Osteocyte (in vitro differentiated cells): ENCODE data around the gene P2RY12. TPM values are rescaled to one million over a fixed set of nuclear protein-coding genes. Genes with fewer than 3 reads are reported as not detected.

Source experiments
- DNase-seq: peaks from one replicate; pipeline ENCODE4 v3.0.0; 2021; ENCODE audit warnings: mixed read lengths; ENCODE audit not compliant: unreplicated experiment; ENCODE audit errors: extremely low spot score
- H3K27ac Mint-ChIP-seq: one replicate; pipeline ENCODE4 v1.8.0; 2021; ENCODE audit warnings: mild to moderate bottlenecking, mixed read lengths; ENCODE audit not compliant: unreplicated experiment
- H3K27me3 Mint-ChIP-seq: one replicate; pipeline ENCODE4 v1.8.0; 2021; ENCODE audit warnings: mixed read lengths; ENCODE audit not compliant: unreplicated experiment
- H3K36me3 Mint-ChIP-seq: one replicate; pipeline ENCODE4 v1.8.0; 2021; ENCODE audit warnings: mixed read lengths; ENCODE audit not compliant: unreplicated experiment
- H3K4me1 Mint-ChIP-seq: one replicate; pipeline ENCODE4 v1.8.0; 2021; ENCODE audit warnings: mixed read lengths; ENCODE audit not compliant: unreplicated experiment
- H3K4me3 Mint-ChIP-seq: one replicate; pipeline ENCODE4 v1.8.0; 2021; ENCODE audit warnings: mild to moderate bottlenecking, moderate library complexity, mixed read lengths; ENCODE audit not compliant: unreplicated experiment
- H3K9me3 Mint-ChIP-seq: one replicate; pipeline ENCODE4 v1.8.0; 2021; ENCODE audit warnings: mixed read lengths; ENCODE audit not compliant: unreplicated experiment
- total RNA-seq: library from RNA; stranded (reverse); gene quantifications from 2 replicates; pipeline ENCODE4 v1.2.1, GENCODE V29; 2021
- TF ChIP-seq, protein P1 (sequence below): fragments of 200-600 bp; sonication (generic); IDR thresholded peaks from 2 replicates; pipeline ENCODE4 v1.5.0; 2021; ENCODE audit warnings: antibody characterized with exemption, mild to moderate bottlenecking, moderate library complexity

The P2RY12 gene
- total RNA-seq, 1 donor from 2014 or later = not detected

DNA sequence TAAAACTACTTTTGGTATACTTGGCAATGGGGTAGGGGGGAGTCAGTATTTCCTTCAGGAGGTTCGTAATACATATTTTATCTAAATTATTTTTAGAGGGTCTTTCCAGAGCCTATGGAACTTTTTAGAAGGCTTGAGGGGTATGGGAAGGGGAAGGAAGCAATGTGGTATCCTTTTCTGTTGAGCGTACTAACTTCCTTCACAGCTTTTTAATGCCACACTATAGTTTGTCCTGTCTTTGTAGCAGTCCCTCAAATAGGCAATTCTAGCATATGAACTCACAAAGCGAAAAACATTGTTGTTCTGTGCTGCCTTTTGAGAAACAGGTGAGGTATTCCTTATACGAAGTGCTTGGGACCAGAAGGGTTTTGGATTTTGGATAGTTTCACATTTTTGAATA, 32.9 kb downstream of the P2RY12 start:
- no peak for DNase-seq
- Mint-ChIP-seq H3K36me3 (no peaks in the 10 kb centered on the region), H3K4me1 (no peaks in the 10 kb centered on the region), H3K27ac (no peak overlapping the region), H3K27me3 (no peaks in the 10 kb centered on the region), H3K9me3 (no peaks in the 10 kb centered on the region), H3K4me3 (no peak overlapping the region)
- TF ChIP-seq, protein P1, sequence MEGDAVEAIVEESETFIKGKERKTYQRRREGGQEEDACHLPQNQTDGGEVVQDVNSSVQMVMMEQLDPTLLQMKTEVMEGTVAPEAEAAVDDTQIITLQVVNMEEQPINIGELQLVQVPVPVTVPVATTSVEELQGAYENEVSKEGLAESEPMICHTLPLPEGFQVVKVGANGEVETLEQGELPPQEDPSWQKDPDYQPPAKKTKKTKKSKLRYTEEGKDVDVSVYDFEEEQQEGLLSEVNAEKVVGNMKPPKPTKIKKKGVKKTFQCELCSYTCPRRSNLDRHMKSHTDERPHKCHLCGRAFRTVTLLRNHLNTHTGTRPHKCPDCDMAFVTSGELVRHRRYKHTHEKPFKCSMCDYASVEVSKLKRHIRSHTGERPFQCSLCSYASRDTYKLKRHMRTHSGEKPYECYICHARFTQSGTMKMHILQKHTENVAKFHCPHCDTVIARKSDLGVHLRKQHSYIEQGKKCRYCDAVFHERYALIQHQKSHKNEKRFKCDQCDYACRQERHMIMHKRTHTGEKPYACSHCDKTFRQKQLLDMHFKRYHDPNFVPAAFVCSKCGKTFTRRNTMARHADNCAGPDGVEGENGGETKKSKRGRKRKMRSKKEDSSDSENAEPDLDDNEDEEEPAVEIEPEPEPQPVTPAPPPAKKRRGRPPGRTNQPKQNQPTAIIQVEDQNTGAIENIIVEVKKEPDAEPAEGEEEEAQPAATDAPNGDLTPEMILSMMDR = no peak

DNA sequence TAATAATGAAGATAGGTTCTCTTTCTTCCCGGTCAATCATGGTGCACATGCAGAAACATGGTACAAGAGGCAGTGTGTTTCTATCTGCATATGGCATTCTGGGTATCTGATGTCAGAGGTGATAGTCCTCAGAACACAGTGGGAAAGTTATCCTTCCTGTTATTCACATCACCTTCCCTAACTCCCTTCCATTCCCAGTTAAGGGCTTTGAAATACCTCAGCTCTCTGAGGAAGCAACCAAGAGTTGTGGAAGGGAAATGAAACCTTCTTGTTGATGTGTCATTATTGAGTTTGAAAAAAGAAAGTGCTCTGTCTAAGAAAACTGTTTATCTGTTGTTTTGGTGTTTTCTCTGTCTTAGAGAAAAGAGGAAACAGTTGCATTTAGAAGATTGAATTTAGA, 33.3 kb downstream of the P2RY12 start:
- H3K36me3 Mint-ChIP-seq = no peaks in the 10 kb centered on the region
- H3K4me3 Mint-ChIP-seq = no peak overlapping the region
- H3K4me1 Mint-ChIP-seq = no peaks in the 10 kb centered on the region
- TF ChIP-seq, protein P1 = no peak
- no peak for DNase-seq
- H3K27ac Mint-ChIP-seq = no peak overlapping the region
- H3K27me3 Mint-ChIP-seq = no peaks in the 10 kb centered on the region
- no peaks in the 10 kb centered on the region for H3K9me3 Mint-ChIP-seq

DNA sequence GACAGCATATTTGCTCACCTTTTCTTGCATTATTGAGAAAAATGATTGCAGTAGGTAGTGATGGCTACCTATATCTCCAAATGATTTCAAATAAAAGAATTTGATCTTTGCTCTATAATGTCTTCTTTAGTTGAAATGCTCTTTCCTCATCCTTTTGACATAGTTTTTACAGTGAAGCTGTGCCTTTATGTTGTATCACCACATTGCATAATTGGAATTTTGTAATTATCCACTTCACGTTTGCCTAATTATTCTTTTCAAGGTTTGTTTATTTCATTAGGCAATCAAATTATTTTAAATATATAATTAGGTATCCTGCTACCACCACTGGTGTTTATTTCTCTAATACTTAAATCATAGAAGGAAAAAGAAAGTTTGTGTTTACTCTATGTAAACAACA, 33.9 kb downstream of the P2RY12 start:
- peaks cover 4% of the 10 kb centered on the region for H3K4me1 Mint-ChIP-seq
- H3K4me3 Mint-ChIP-seq = no peak overlapping the region
- H3K9me3 Mint-ChIP-seq = no peaks in the 10 kb centered on the region
- DNase-seq = no peak
- H3K27me3 Mint-ChIP-seq = no peaks in the 10 kb centered on the region
- TF ChIP-seq, protein P1 = no peak
- no peak overlapping the region for H3K27ac Mint-ChIP-seq
- no peaks in the 10 kb centered on the region for H3K36me3 Mint-ChIP-seq

DNA sequence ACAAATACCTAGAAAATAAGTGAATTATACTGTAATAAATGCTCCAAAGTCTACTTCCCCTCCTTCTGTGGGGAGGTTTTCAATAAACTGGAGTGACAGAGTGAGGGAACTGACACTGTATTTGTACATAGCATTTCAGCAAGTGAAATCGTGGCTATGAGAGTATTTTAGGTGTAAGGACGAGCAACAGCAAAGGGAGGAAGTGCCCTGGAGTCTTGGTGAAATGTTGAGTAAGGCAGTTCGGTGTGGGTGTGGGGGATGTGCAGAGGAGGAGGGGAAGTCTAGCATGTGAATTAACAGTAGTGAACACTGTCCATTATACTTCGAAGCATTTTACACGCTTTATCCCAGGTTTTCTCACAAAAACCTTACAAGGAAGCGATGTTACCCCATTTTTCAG, 37.1 kb downstream of the P2RY12 start:
- no peak for DNase-seq
- H3K27me3 Mint-ChIP-seq = peaks cover 5% of the 10 kb centered on the region
- H3K36me3 Mint-ChIP-seq = no peaks in the 10 kb centered on the region
- H3K9me3 Mint-ChIP-seq = no peaks in the 10 kb centered on the region
- TF ChIP-seq, protein P1 = no peak
- H3K4me1 Mint-ChIP-seq = peaks cover 4% of the 10 kb centered on the region
- H3K27ac Mint-ChIP-seq = no peak overlapping the region
- no peak overlapping the region for H3K4me3 Mint-ChIP-seq

DNA sequence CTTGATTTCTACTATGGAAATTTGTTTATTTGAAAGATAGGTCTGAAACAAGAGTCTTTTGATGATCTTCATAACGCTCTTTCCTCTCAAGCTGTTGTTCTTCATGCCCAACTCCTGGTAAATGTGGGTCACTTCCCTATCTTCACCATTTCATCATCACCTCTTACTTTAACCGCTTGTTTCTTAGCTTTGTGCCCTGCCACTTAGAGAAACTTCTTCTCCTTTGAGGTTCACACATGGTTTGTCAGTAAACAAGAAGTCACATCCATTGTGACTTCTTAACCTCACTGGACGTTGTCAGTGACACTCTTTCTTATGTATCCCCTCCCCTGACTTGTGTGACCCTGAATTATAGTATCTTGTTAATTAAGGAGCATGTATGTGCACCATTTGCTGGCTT, 38.3 kb downstream of the P2RY12 start:
- Mint-ChIP-seq H3K4me3 (no peak overlapping the region), H3K4me1 (peaks cover 4% of the 10 kb centered on the region), H3K9me3 (no peaks in the 10 kb centered on the region), H3K27me3 (peaks cover 5% of the 10 kb centered on the region), H3K36me3 (no peaks in the 10 kb centered on the region), H3K27ac (no peak overlapping the region)
- TF ChIP-seq, protein P1 = no peak
- DNase-seq = no peak
